Keratinocyte (primary cell): Measurements from ENCODE around the gene TENT4A. TPM values are rescaled to one million over a fixed set of nuclear protein-coding genes. Genes with fewer than 3 reads are reported as not detected.

Experiments used
- DNase-seq: peaks from one replicate; pipeline ENCODE4 v3.0.0-alpha.2; 2011; ENCODE audit warnings: low read depth, missing footprints, low spot score
- FAIRE-seq: peaks from 2 replicates; lab custom pipeline; 2011; peaks lifted over from hg19 to GRCh38; lab: Jason Lieb, UNC
- H2AFZ ChIP-seq: 2 replicates; pipeline ENCODE4 v1.6.0; 2012; ENCODE audit warnings: low read length, control low read depth, inconsistent platforms; ENCODE audit not compliant: control insufficient read depth
- H3K27ac ChIP-seq: 2 replicates; pipeline ENCODE4 v1.5.1; 2011; ENCODE audit warnings: low read length; ENCODE audit not compliant: control insufficient read depth, insufficient read depth
- H3K27me3 ChIP-seq: 3 replicates; pipeline ENCODE4 v1.6.0; 2011; ENCODE audit warnings: low read length; ENCODE audit not compliant: control insufficient read depth, insufficient read depth; ENCODE audit errors: extremely low read depth
- H3K36me3 ChIP-seq, 2 experiments: 2 replicates in 1 of 2; 3 replicates in 1 of 2; pipeline ENCODE4 v1.5.1; 2011; ENCODE audit warnings: low read length in 2 of 2, mild to moderate bottlenecking in 1 of 2; ENCODE audit not compliant: control insufficient read depth in 2 of 2, insufficient read depth in 2 of 2; ENCODE audit errors: extremely low read depth in 1 of 2
- H3K4me1 ChIP-seq: 3 replicates; pipeline ENCODE4 v1.5.1; 2011; ENCODE audit warnings: low read length; ENCODE audit not compliant: control insufficient read depth, insufficient read depth; ENCODE audit errors: extremely low read depth
- H3K4me2 ChIP-seq: 3 replicates; pipeline ENCODE4 v1.6.0; 2011; ENCODE audit warnings: low read depth, low read length; ENCODE audit not compliant: control insufficient read depth, insufficient read depth; ENCODE audit errors: extremely low read depth
- H3K4me3 ChIP-seq, 3 experiments: fragments of 200-600 bp in 1 of 3; sonication (generic) in 1 of 3; 2 replicates in 2 of 3; 3 replicates in 1 of 3; pipeline ENCODE4 v1.5.1; 2011 to 2016; ENCODE audit warnings: low read length in 3 of 3, mild to moderate bottlenecking in 3 of 3, control low read depth in 2 of 3, inconsistent platforms in 1 of 3, low read depth in 1 of 3, mixed read lengths in 1 of 3, mixed run types in 1 of 3, moderate library complexity in 1 of 3; ENCODE audit not compliant: control insufficient read depth in 2 of 3, insufficient read depth in 2 of 3; ENCODE audit errors: extremely low read depth in 1 of 3
- H3K79me2 ChIP-seq: 2 replicates; pipeline ENCODE4 v1.6.0; 2012; ENCODE audit warnings: low read length; ENCODE audit not compliant: control insufficient read depth, insufficient read depth
- H3K9ac ChIP-seq: 3 replicates; pipeline ENCODE4 v1.6.0; 2011; ENCODE audit warnings: low read length; ENCODE audit not compliant: control insufficient read depth, insufficient read depth; ENCODE audit errors: extremely low read depth
- H3K9me1 ChIP-seq: 3 replicates; pipeline ENCODE4 v1.6.0; 2011; ENCODE audit warnings: low read length; ENCODE audit not compliant: control insufficient read depth, insufficient read depth; ENCODE audit errors: extremely low read depth
- H3K9me3 ChIP-seq: 2 replicates; pipeline ENCODE4 v1.5.1; 2012; ENCODE audit warnings: low read depth, low read length; ENCODE audit not compliant: control insufficient read depth
- H4K20me1 ChIP-seq: 3 replicates; pipeline ENCODE4 v1.6.0; 2011; ENCODE audit warnings: low read length; ENCODE audit not compliant: control insufficient read depth, insufficient read depth; ENCODE audit errors: extremely low read depth
- CTCF ChIP-seq, 3 experiments: IDR thresholded peaks in 1 of 3; conservative IDR thresholded peaks in 1 of 3; optimal IDR thresholded peaks in 1 of 3; 2 replicates in 2 of 3; 3 replicates in 1 of 3; pipeline versions ENCODE3 to v1.5.1; 2011; ENCODE audit warnings: low read length in 3 of 3, mild to moderate bottlenecking in 3 of 3, moderate library complexity in 2 of 3, control low read depth in 1 of 3, inconsistent platforms in 1 of 3; ENCODE audit not compliant: insufficient read depth in 2 of 3; ENCODE audit errors: extremely low read depth in 1 of 3
- EZH2 ChIP-seq: IDR thresholded peaks from one replicate; pipeline ENCODE4 v1.6.1; 2012; ENCODE audit warnings: inconsistent platforms, mild to moderate bottlenecking, low read length, moderate library complexity
- dilution Hi-C: fragments of 300-500 bp; cut with MboI; formaldehyde crosslinking; loops from one replicate; pipeline ENCODE4 v1.7.0; 2020; ENCODE audit warnings: low sequenced_read_pairs; ENCODE audit not compliant: extremely low pct_ligation_motif_present
- polyA plus RNA-seq, 5 experiments: library from polyadenylated mRNA; depleted of rRNA in 3 of 5; stranded (reverse) in 3 of 5; stranded (forward) in 1 of 5; unstranded in 1 of 5; fragments of >200 nt; gene quantifications; 1 replicate in 1 of 5; 2 replicates in 3 of 5; 3 replicates in 1 of 5; pipeline versions ENCODE4 v1.2.1 to v1.2.3, GENCODE V29; 2011 to 2012; ENCODE audit warnings: missing spikeins in 2 of 5, low read depth in 1 of 5, low replicate concordance in 1 of 5

The TENT4A gene
- polyA plus RNA-seq, 1 donor (not counting 4 experiments of a cell fraction or from before 2014, with no cell fraction given), result 5.9 TPM

- Histone ChIP-seq H3K4me1 (peaks cover 5% of the 10 kb centered on the region), H3K36me3 (peaks cover 3 to 17% of the 10 kb centered on the region in 2 experiments), H3K4me3 (no peak overlapping the region), H4K20me1 (peaks cover 12% of the 10 kb centered on the region), H3K79me2 (peaks cover 99% of the 10 kb centered on the region), H3K27ac (no peak overlapping the region), H2AFZ (no peak overlapping the region), H3K9me3 (no peaks in the 10 kb centered on the region), H3K27me3 (no peaks in the 10 kb centered on the region), H3K9me1 (no peaks in the 10 kb centered on the region), H3K4me2 (no peak overlapping the region), H3K9ac (no peak overlapping the region)
- TF ChIP-seq CTCF (optimal IDR thresholded peaks at IDR 0.05 in 1 of 3, IDR thresholded peaks at IDR 0.05 in 1 of 3, conservative IDR thresholded peaks at IDR 0.05 in 1 of 3; ENCODE audit: extremely low read depth in 1 of 3, insufficient read depth in 2 of 3, low read length in 3 of 3) (no peak), EZH2 (no peak)
- FAIRE-seq, result no peak
- no peak for DNase-seq
- dilution Hi-C loops, result no loop called here
Measured at GRCh38 chr5:6730407-6730806, 17.2 kb downstream of the TENT4A start.

GRCh38 chr5:6730807-6731206 is 17.6 kb downstream of the TENT4A start:
- TF ChIP-seq EZH2, result no peak
- TF ChIP-seq CTCF (optimal IDR thresholded peaks at IDR 0.05 in 1 of 3, IDR thresholded peaks at IDR 0.05 in 1 of 3, conservative IDR thresholded peaks at IDR 0.05 in 1 of 3; ENCODE audit: extremely low read depth in 1 of 3, insufficient read depth in 2 of 3, low read length in 3 of 3), result no peak
- Histone ChIP-seq H3K9me3 (no peaks in the 10 kb centered on the region), H3K27me3 (no peaks in the 10 kb centered on the region), H3K9ac (no peak overlapping the region), H3K4me3 (no peak overlapping the region), H3K36me3 (peaks cover 3 to 13% of the 10 kb centered on the region in 2 experiments), H3K9me1 (no peaks in the 10 kb centered on the region), H4K20me1 (peaks cover 12% of the 10 kb centered on the region), H3K27ac (no peak overlapping the region), H3K4me2 (no peak overlapping the region), H3K4me1 (peaks cover 5% of the 10 kb centered on the region), H2AFZ (no peak overlapping the region), H3K79me2 (peaks cover 97% of the 10 kb centered on the region)
- dilution Hi-C loops, result no loop called here
- no peak for FAIRE-seq
- no peak for DNase-seq
